ENCODE results near the gene KDM8. TPM values are rescaled to one million over a fixed set of nuclear protein-coding genes. Genes with fewer than 3 reads are reported as not detected.

KDM8 gene
- total and polyA plus RNA-seq, 2 experiments from 2014 or later, result 5.1 to 5.7 TPM

GRCh38 chr16:27240948-27241531 lies 37.7 kb downstream of the KDM8 start:
- Histone ChIP-seq H3K27me3 (ENCODE audit: insufficient read depth) (no peaks in the 10 kb centered on the region), H3K4me1 (ENCODE audit: insufficient read depth) (peaks cover 10% of the 10 kb centered on the region), H3K36me3 (ENCODE audit: insufficient read depth) (no peaks in the 10 kb centered on the region), H3K27ac (ENCODE audit: low read depth) (no peak overlapping the region), H3K4me2 (no peak overlapping the region), H3K79me2 (replicated peaks; ENCODE audit: insufficient read depth) (no peaks in the 10 kb centered on the region), H3F3A (replicated peaks; ENCODE audit: low read depth) (no peaks in the 10 kb centered on the region), H3K4me3 (no peak overlapping the region), H2AFZ (no peak overlapping the region), H3K9me2 (ENCODE audit: insufficient read depth) (no peaks in the 10 kb centered on the region), H4K20me1 (replicated peaks; ENCODE audit: insufficient read depth) (no peaks in the 10 kb centered on the region)
- no peaks in the 10 kb centered on the region for H3K36me3 Mint-ChIP-seq (ENCODE audit: low read depth)
- peaks cover 6% of the 10 kb centered on the region for H3K27me3 Mint-ChIP-seq (ENCODE audit: insufficient read depth, low read depth, poor library complexity)
- no peak overlapping the region for H3K4me3 Mint-ChIP-seq
- H3K27ac Mint-ChIP-seq, result no peak overlapping the region
- no peaks in the 10 kb centered on the region; the same call in 2 of the 3 replicates for H3K9me3 Mint-ChIP-seq
- ATAC-seq, result no peak
- TF ChIP-seq EZH2 (IDR thresholded peaks at IDR 0.05; ENCODE audit: low read depth, unreplicated experiment), result no peak
- TF ChIP-seq ETS1 (IDR thresholded peaks at IDR 0.05), result no peak
- no peak for TF ChIP-seq JUNB (IDR thresholded peaks at IDR 0.05; ENCODE audit: unreplicated experiment)
- no peak for TF ChIP-seq EZH2phosphoT487 (IDR thresholded peaks at IDR 0.05; ENCODE audit: unreplicated experiment)
- TF ChIP-seq POLR2AphosphoS5 (IDR thresholded peaks at IDR 0.05; ENCODE audit: low read depth), result no peak
- TF ChIP-seq CTCF (conservative IDR thresholded peaks at IDR 0.05; ENCODE audit: low read depth in 2 of 2), result no peak
- TF ChIP-seq ZNF462 (CRISPR knock-in tag; IDR thresholded peaks at IDR 0.05), result no peak
- H3K4me1 Mint-ChIP-seq, result peaks cover 42% of the 10 kb centered on the region
- DNase-seq (ENCODE audit: low spot score), result no peak
